SK-N-SH treated with all-trans-retinoic acid at 6 μM for 48 hours (cell line): ENCODE results near the gene CACNA2D4.

Experiments used
- RARB ChIP-seq: fragments of 250-450 bp; sonication (Bioruptor Pico); IDR thresholded peaks from 2 replicates; pipeline ENCODE4 v1.8.0; 2021; ENCODE audit warnings: mild to moderate bottlenecking, moderate library complexity
- TCF4 ChIP-seq: fragments of 250-450 bp; sonication (Bioruptor Pico); IDR thresholded peaks from 2 replicates; pipeline ENCODE4 v1.8.0; 2021; ENCODE audit warnings: mild to moderate bottlenecking, moderate library complexity, borderline replicate concordance
- ZC3H10 ChIP-seq: fragments of 250-450 bp; sonication (Bioruptor Pico); IDR thresholded peaks from 2 replicates; pipeline ENCODE4 v1.5.1; 2021; ENCODE audit warnings: mild to moderate bottlenecking, moderate library complexity
- ZFP3 ChIP-seq: fragments of 250-450 bp; sonication (Bioruptor Pico); IDR thresholded peaks from 2 replicates; pipeline ENCODE4 v1.5.0; 2020; ENCODE audit warnings: mild to moderate bottlenecking, moderate library complexity
- ZFP30 ChIP-seq: fragments of 450-650 bp; formaldehyde crosslinking; IDR thresholded peaks from 2 replicates; pipeline ENCODE4 v1.5.0; 2022; ENCODE audit warnings: mild to moderate bottlenecking, moderate library complexity
- ZNF8 ChIP-seq: fragments of 450-650 bp; formaldehyde crosslinking; IDR thresholded peaks from 2 replicates; pipeline ENCODE4 v1.5.0; 2020; ENCODE audit warnings: mild to moderate bottlenecking, moderate library complexity
- TF ChIP-seq, protein P1 (sequence below): fragments of 250-450 bp; sonication (Bioruptor Pico); IDR thresholded peaks from 2 replicates; pipeline ENCODE4 v1.8.0; 2020; ENCODE audit warnings: mild to moderate bottlenecking, moderate library complexity, borderline replicate concordance
- TF ChIP-seq, protein P2 (sequence below): fragments of 250-450 bp; sonication (Bioruptor Pico); IDR thresholded peaks from 2 replicates; pipeline ENCODE4 v1.5.1; 2020; ENCODE audit warnings: low read depth, mild to moderate bottlenecking, moderate library complexity

DNA sequence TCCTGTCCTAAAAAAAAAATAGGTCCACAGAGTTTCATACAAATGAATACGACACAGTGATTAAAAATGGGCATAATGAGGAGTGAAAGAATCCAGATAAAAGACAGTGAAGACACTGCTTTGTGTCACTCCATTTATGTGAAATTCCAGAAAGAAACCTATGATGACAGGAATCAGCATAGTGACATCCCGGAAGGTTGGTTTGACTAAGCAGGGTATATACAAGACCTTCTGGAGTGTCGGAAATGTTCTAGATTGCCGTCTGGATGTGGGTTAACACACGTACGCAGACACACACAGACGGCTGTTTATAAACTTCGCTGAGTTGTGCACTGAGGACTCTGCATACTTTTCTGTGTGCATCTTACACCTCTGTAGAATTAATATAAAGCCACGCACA, 13.2 kb upstream of the CACNA2D4 start:
- no peak for TF ChIP-seq ZC3H10 (CRISPR knock-in tag)
- TF ChIP-seq, protein P1, sequence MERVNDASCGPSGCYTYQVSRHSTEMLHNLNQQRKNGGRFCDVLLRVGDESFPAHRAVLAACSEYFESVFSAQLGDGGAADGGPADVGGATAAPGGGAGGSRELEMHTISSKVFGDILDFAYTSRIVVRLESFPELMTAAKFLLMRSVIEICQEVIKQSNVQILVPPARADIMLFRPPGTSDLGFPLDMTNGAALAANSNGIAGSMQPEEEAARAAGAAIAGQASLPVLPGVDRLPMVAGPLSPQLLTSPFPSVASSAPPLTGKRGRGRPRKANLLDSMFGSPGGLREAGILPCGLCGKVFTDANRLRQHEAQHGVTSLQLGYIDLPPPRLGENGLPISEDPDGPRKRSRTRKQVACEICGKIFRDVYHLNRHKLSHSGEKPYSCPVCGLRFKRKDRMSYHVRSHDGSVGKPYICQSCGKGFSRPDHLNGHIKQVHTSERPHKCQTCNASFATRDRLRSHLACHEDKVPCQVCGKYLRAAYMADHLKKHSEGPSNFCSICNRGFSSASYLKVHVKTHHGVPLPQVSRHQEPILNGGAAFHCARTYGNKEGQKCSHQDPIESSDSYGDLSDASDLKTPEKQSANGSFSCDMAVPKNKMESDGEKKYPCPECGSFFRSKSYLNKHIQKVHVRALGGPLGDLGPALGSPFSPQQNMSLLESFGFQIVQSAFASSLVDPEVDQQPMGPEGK (CRISPR knock-in tag), result no peak
- TF ChIP-seq ZNF8, result no peak
- TF ChIP-seq TCF4, result no peak
- no peak for TF ChIP-seq ZFP3
- TF ChIP-seq ZFP30 (CRISPR knock-in tag), result no peak
- TF ChIP-seq, protein P2, sequence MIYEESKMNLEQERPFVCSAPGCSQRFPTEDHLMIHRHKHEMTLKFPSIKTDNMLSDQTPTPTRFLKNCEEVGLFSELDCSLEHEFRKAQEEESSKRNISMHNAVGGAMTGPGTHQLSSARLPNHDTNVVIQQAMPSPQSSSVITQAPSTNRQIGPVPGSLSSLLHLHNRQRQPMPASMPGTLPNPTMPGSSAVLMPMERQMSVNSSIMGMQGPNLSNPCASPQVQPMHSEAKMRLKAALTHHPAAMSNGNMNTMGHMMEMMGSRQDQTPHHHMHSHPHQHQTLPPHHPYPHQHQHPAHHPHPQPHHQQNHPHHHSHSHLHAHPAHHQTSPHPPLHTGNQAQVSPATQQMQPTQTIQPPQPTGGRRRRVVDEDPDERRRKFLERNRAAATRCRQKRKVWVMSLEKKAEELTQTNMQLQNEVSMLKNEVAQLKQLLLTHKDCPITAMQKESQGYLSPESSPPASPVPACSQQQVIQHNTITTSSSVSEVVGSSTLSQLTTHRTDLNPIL (CRISPR knock-in tag), result no peak
- no peak for TF ChIP-seq RARB (CRISPR knock-in tag)
